IMR-90 (cell line): ENCODE measurements around the gene SMIM33. TPM values are rescaled to one million over a fixed set of nuclear protein-coding genes. Genes with fewer than 3 reads are reported as not detected.

Experiments
- ATAC-seq: fragments of 200-7000 bp; cut with Tn5 transposase; 2 replicates; pipeline ENCODE4 v1.9.1; 2020; ENCODE audit warnings: low read depth, mild to moderate bottlenecking, moderate library complexity
- BruUV-seq: library from RNA; stranded (reverse); fragments of 400-500 nt; replicated peaks from 2 replicates; lab custom pipeline; 2021; lab: Mats Ljungman, UMichigan
- CTCF ChIA-PET: fragments of 300-600 bp; formaldehyde crosslinking; extraction: SDS; loops from one replicate; lab custom pipeline; 2021; ENCODE audit warnings: antibody characterized with exemption; lab: Yijun Ruan, JAX
- POLR2A ChIA-PET: fragments of 300-600 bp; sonication (Branson Sonifier 250); formaldehyde crosslinking; loops from one replicate; lab custom pipeline; 2022; ENCODE audit warnings: antibody characterized with exemption; ENCODE audit not compliant: unreplicated experiment; lab: Charles Lee
- DNase-seq: peaks from one replicate; pipeline ENCODE4 v3.0.0; 2013
- H2AFZ ChIP-seq: replicated peaks from 2 replicates; pipeline ENCODE3; 2013; ENCODE audit warnings: low read length, mild to moderate bottlenecking; ENCODE audit not compliant: poor library complexity
- H2AK5ac ChIP-seq: 2 replicates; pipeline ENCODE4 v1.6.1; 2013; ENCODE audit warnings: low read depth, low read length, inconsistent platforms
- H2AK9ac ChIP-seq: replicated peaks from 2 replicates; pipeline ENCODE3; 2013; ENCODE audit warnings: mild to moderate bottlenecking, low read depth, low read length, moderate library complexity; ENCODE audit not compliant: poor library complexity
- H2BK120ac ChIP-seq: 2 replicates; pipeline ENCODE4 v1.6.1; 2013; ENCODE audit warnings: low read depth, low read length, inconsistent platforms
- H2BK15ac ChIP-seq: 3 replicates; pipeline ENCODE4 v1.6.1; 2013; ENCODE audit warnings: low read depth, low read length, inconsistent platforms
- H2BK20ac ChIP-seq: 2 replicates; pipeline ENCODE4 v1.6.1; 2013; ENCODE audit warnings: low read depth, mild to moderate bottlenecking, inconsistent platforms, low read length, moderate library complexity
- H2BK5ac ChIP-seq: 2 replicates; pipeline ENCODE4 v1.6.1; 2013; ENCODE audit warnings: mild to moderate bottlenecking, low read depth, low read length, inconsistent platforms; ENCODE audit not compliant: poor library complexity, severe bottlenecking
- H3K14ac ChIP-seq: replicated peaks from 2 replicates; pipeline ENCODE4 v1.6.1; 2013; ENCODE audit warnings: low read depth, low read length, inconsistent platforms
- H3K18ac ChIP-seq: 2 replicates; pipeline ENCODE4 v1.6.1; 2013; ENCODE audit warnings: low read depth, low read length, control low read depth
- H3K23ac ChIP-seq: 2 replicates; pipeline ENCODE4 v1.6.1; 2013; ENCODE audit warnings: low read depth, low read length, inconsistent platforms
- H3K27ac ChIP-seq: 2 replicates; pipeline ENCODE4 v1.5.1; 2013; ENCODE audit warnings: mild to moderate bottlenecking, control low read depth, low read length; ENCODE audit not compliant: insufficient read depth
- H3K27me3 ChIP-seq: 2 replicates; pipeline ENCODE4 v1.6.1; 2013; ENCODE audit warnings: low read length; ENCODE audit not compliant: control insufficient read depth, insufficient read depth
- H3K36me3 ChIP-seq: 2 replicates; pipeline ENCODE4 v1.6.1; 2013; ENCODE audit warnings: low read length, mixed read lengths; ENCODE audit not compliant: control insufficient read depth, insufficient read depth
- H3K4ac ChIP-seq: 2 replicates; pipeline ENCODE4 v1.6.1; 2013; ENCODE audit warnings: low read depth, low read length, inconsistent platforms
- H3K4me1 ChIP-seq: 2 replicates; pipeline ENCODE4 v1.6.1; 2013; ENCODE audit warnings: low read length, mixed read lengths; ENCODE audit not compliant: control insufficient read depth, insufficient read depth
- H3K4me2 ChIP-seq: 2 replicates; pipeline ENCODE4 v1.6.1; 2013; ENCODE audit warnings: low read depth, mild to moderate bottlenecking, control low read depth, low read length, moderate library complexity
- H3K4me3 ChIP-seq: 2 replicates; pipeline ENCODE4 v1.5.1; 2013; ENCODE audit warnings: low read depth, mild to moderate bottlenecking, control low read depth, low read length, moderate library complexity; ENCODE audit not compliant: insufficient read depth
- H3K56ac ChIP-seq: 2 replicates; pipeline ENCODE4 v1.6.1; 2013; ENCODE audit warnings: low read length, inconsistent platforms; ENCODE audit not compliant: insufficient read depth; ENCODE audit errors: extremely low read depth
- H3K79me1 ChIP-seq, 2 experiments: 2 replicates each; pipeline ENCODE4 v1.6.1; 2013; ENCODE audit warnings: low read length in 2 of 2, inconsistent platforms in 1 of 2, low read depth in 1 of 2
- H3K9ac ChIP-seq: 2 replicates; pipeline ENCODE4 v1.6.1; 2013; ENCODE audit warnings: low read depth, low read length, control low read depth
- H3K9me1 ChIP-seq: 2 replicates; pipeline ENCODE4 v1.6.1; 2013; ENCODE audit warnings: low read length, inconsistent platforms; ENCODE audit not compliant: insufficient read depth
- H3K9me3 ChIP-seq: 2 replicates; pipeline ENCODE4 v1.6.1; 2013; ENCODE audit warnings: low read length; ENCODE audit not compliant: control insufficient read depth, insufficient read depth
- H4K20me1 ChIP-seq: 2 replicates; pipeline ENCODE4 v1.6.1; 2013; ENCODE audit warnings: low read length, inconsistent platforms; ENCODE audit not compliant: insufficient read depth
- H4K5ac ChIP-seq: 2 replicates; pipeline ENCODE4 v1.6.1; 2013; ENCODE audit warnings: mild to moderate bottlenecking, low read depth, low read length, control low read depth
- H4K8ac ChIP-seq, 2 experiments: 2 replicates each; pipeline ENCODE4 v1.6.1; 2013; ENCODE audit warnings: low read depth in 2 of 2, low read length in 2 of 2, control low read depth in 1 of 2, inconsistent platforms in 1 of 2
- H4K91ac ChIP-seq: 2 replicates; pipeline ENCODE4 v1.6.1; 2013; ENCODE audit warnings: low read depth, low read length, inconsistent platforms; ENCODE audit not compliant: insufficient read depth
- BHLHE40 ChIP-seq: fragments of 150-350 bp; IDR thresholded peaks from 2 replicates; pipeline ENCODE4 v1.6.1; 2016; ENCODE audit warnings: mild to moderate bottlenecking, low read depth, low read length
- CEBPB ChIP-seq: IDR thresholded peaks from 2 replicates; pipeline ENCODE4 v1.6.1; 2012; ENCODE audit warnings: low read depth, low read length, improper control_type of control experiment
- POLR2A ChIP-seq: IDR thresholded peaks from 2 replicates; pipeline ENCODE4 v1.6.1; 2012; ENCODE audit warnings: mild to moderate bottlenecking, low read depth, low read length
- RAD21 ChIP-seq: IDR thresholded peaks from 2 replicates; pipeline ENCODE4 v1.6.1; 2012; ENCODE audit warnings: low read length, improper control_type of control experiment
- WGBS, 2 experiments: methylation state at CpG; one replicate each; pipeline versions ENCODE4 v1.1.5 to v1.1.7; 2013; ENCODE audit warnings: missing lambda C conversion rate in 2 of 2; ENCODE audit not compliant: insufficient read length in 1 of 2; ENCODE audit errors: extremely low coverage in 2 of 2; 5-methylcytosine and 5-hydroxymethylcytosine counted together
- dilution Hi-C: fragments of 300-500 bp; cut with HindIII; formaldehyde crosslinking; loops from one replicate; pipeline ENCODE4 v1.14.3; 2018; ENCODE audit warnings: low sequenced_read_pairs; ENCODE audit not compliant: unreplicated experiment
- in situ Hi-C: fragments of 300-500 bp; cut with MboI; formaldehyde crosslinking; loops from 3 replicates; pipeline ENCODE4 v1.14.3; 2019; ENCODE audit warnings: low sequenced_read_pairs, inconsistent platforms, mixed read lengths
- intact Hi-C: fragments of 100-400 bp; cut with micrococcal nuclease; formaldehyde crosslinking; loops from 2 replicates; pipeline ENCODE4 v1.10.0; 2022
- polyA plus RNA-seq, 3 experiments: library from polyadenylated mRNA; depleted of rRNA; stranded (reverse); fragments of >200 nt; gene quantifications; 2 replicates each; pipeline ENCODE4 v1.2.3, GENCODE V29; 2012; ENCODE audit warnings: low replicate concordance in 1 of 3
- total RNA-seq: library from RNA; depleted of rRNA; stranded (reverse); fragments of >200 nt; gene quantifications from 2 replicates; pipeline ENCODE4 v1.2.3, GENCODE V29; 2012

Gene SMIM33
- total and polyA plus RNA-seq, 2 of the 4 experiments (the other 2 are of a cell fraction): not detected

DNA sequence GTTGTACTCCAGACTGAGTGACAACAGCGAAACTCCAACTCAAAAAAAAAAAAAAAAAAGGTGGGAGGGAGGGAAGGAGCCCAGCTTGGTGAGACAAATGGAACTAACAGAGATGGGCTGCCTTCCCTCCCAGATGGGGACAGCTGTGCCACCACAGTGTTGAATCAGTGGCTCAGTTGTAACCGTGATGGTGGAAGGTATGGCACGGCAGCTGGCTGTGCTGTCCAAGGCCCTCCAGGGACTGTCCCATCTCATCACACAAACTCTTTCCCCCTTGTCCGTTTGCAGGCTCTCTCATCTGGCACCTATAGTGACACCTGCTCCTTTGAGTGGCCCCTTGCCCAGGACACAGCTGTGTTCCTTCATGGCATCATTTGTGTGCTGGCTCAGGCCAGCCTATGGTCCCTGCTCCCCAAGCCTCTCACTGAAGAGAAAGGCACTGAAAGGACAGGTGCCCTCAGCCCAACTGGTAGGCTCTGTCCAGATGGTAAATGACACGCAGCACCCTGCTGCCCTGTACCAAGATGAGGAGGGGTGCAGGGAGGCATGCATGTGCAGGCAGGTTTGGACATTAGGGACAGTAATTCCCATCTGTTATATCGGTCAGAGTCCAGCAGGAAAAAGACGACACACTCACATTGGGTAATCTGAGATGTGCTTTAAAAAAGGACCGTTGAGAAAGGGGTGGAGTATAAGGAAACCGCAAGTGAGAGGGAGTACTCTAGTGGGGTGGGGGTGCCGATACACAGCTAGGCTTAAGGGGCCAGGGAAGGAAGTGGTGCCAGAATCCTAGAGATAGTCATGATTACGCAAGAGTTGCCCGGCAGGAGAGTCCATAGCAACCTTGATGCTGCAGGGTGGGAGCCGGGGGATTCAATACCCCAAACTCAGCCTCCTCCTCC, 4.3 kb downstream of the SMIM33 start:
- Histone ChIP-seq H3K23ac (peak overlapping the region; percentile 88; the same call in 1 of the 2 replicates), H2BK120ac (peak overlapping the region; percentile 68), H2AK9ac (peak overlapping the region; percentile 3), H3K4me3 (no peak overlapping the region), H4K8ac (peak overlapping the region; percentile 11 to 47; a peak in 3 of 4 replicates), H3K27ac (peak overlapping the region; percentile 38; the same call in 1 of the 2 replicates), H3K14ac (peak overlapping the region; percentile 84), H3K18ac (no peak overlapping the region; the same call in 1 of the 2 replicates), H4K91ac (peak overlapping the region; percentile 72), H2BK15ac (no peak overlapping the region; the same call in 2 of the 3 replicates), H3K36me3 (peaks cover 15% of the 10 kb centered on the region), H3K4me1 (peaks cover 24% of the 10 kb centered on the region), H3K79me1 (peaks cover 3 to 36% of the 10 kb centered on the region in 2 experiments; a peak in 3 of 4 replicates), H2BK20ac (peak overlapping the region; percentile 47; the same call in 1 of the 2 replicates), H3K9ac (no peak overlapping the region), H3K9me1 (peaks cover 24% of the 10 kb centered on the region), H2BK5ac (peak overlapping the region; percentile 43), H3K56ac (no peak overlapping the region), H3K4ac (peak overlapping the region; percentile 89), H2AK5ac (peak overlapping the region; percentile 94), H3K4me2 (peak overlapping the region; percentile 45), H4K5ac (no peak overlapping the region), H2AFZ (peak overlapping the region; percentile 35), H3K9me3 (no peaks in the 10 kb centered on the region), H3K27me3 (no peaks in the 10 kb centered on the region), H4K20me1 (no peaks in the 10 kb centered on the region; the same call in 1 of the 2 replicates)
- intact Hi-C loops: no loop called here
- BruUV-seq: no TSS peak
- DNase-seq (peak; percentile 87), ATAC-seq (peak; percentile 88)
- POLR2A ChIA-PET: no interaction called here
- WGBS, 2 experiments: 43% methylated on average over 1 of the region's 13 CpGs; no CpG with 5 or more reads in 1 of the 2 experiments
- in situ Hi-C loops: no loop called here
- TF ChIP-seq RAD21 (no peak), CEBPB (peak; percentile 99), POLR2A (no peak), BHLHE40 (no peak)
- dilution Hi-C loops: no loop called here
- CTCF ChIA-PET: interaction anchor here (0.6 kb wide), 1 partner anchor 46 kb away, joined by 3 read pairs; no protein-coding TSS in a partner anchor
